Endothelial cell of umbilical vein (primary cell): Measurements from ENCODE around the gene VAMP2. TPM values are rescaled to one million over a fixed set of nuclear protein-coding genes. Genes with fewer than 3 reads are reported as not detected.

Source experiments
- BruUV-seq: library from RNA; stranded (reverse); fragments of 400-500 nt; replicated peaks from 2 replicates; lab custom pipeline; 2021; lab: Mats Ljungman, UMichigan
- CTCF ChIA-PET: fragments of 300-600, 350-600 bp; sonication (Branson Sonifier 250); formaldehyde crosslinking; loops from one replicate; lab custom pipeline; 2021; ENCODE audit warnings: antibody characterized with exemption, inconsistent platforms; lab: Charles Lee
- POLR2A ChIA-PET: fragments of 300-600, 350-600 bp; sonication (Branson Sonifier 250); formaldehyde crosslinking; loops from one replicate; lab custom pipeline; 2021; ENCODE audit warnings: antibody characterized with exemption, inconsistent platforms; lab: Charles Lee
- DNase-seq: peaks from one replicate; pipeline ENCODE4 v3.0.0-alpha.2; 2011; ENCODE audit warnings: low read depth, low spot score
- FAIRE-seq: peaks from 2 replicates; lab custom pipeline; 2011; peaks lifted over from hg19 to GRCh38; lab: Jason Lieb, UNC
- H2AFZ ChIP-seq: 2 replicates; pipeline ENCODE4 v1.6.0; 2012; ENCODE audit warnings: low read depth, low read length, control low read depth, inconsistent platforms
- H3K27ac ChIP-seq: 2 replicates; pipeline ENCODE4 v1.5.1; 2011; ENCODE audit warnings: low read depth, mild to moderate bottlenecking, control low read depth, low read length, moderate library complexity; ENCODE audit not compliant: insufficient read depth
- H3K27me3 ChIP-seq, 2 experiments: 2 replicates each; pipeline versions ENCODE4 v1.6.0 to v1.6.1; 2011; ENCODE audit warnings: low read length in 2 of 2, mixed read lengths in 1 of 2; ENCODE audit not compliant: control insufficient read depth in 2 of 2, insufficient read depth in 2 of 2
- H3K36me3 ChIP-seq, 2 experiments: 2 replicates in 1 of 2; 3 replicates in 1 of 2; pipeline ENCODE4 v1.5.1; 2011; ENCODE audit warnings: low read length in 2 of 2, mild to moderate bottlenecking in 1 of 2, moderate library complexity in 1 of 2; ENCODE audit not compliant: control insufficient read depth in 2 of 2, insufficient read depth in 2 of 2; ENCODE audit errors: extremely low read depth in 1 of 2
- H3K4me1 ChIP-seq: 3 replicates; pipeline ENCODE4 v1.5.1; 2011; ENCODE audit warnings: mild to moderate bottlenecking, low read length; ENCODE audit not compliant: control insufficient read depth, insufficient read depth; ENCODE audit errors: extremely low read depth
- H3K4me2 ChIP-seq: 2 replicates; pipeline ENCODE4 v1.6.1; 2011; ENCODE audit warnings: low read length, control low read depth, mixed read lengths; ENCODE audit not compliant: insufficient read depth
- H3K4me3 ChIP-seq, 3 experiments: fragments of 200-600 bp in 1 of 3; sonication (generic), shearing (Covaris generic) in 1 of 3; replicated peaks in 1 of 3; 2 replicates each; pipeline ENCODE4 v1.5.1; 2011 to 2016; ENCODE audit warnings: control low read depth in 3 of 3, low read length in 3 of 3, mild to moderate bottlenecking in 2 of 3, inconsistent platforms in 1 of 3, low read depth in 1 of 3, moderate library complexity in 1 of 3; ENCODE audit not compliant: insufficient read depth in 1 of 3
- H3K79me2 ChIP-seq: 2 replicates; pipeline ENCODE4 v1.6.0; 2012; ENCODE audit warnings: low read length, inconsistent platforms; ENCODE audit not compliant: control insufficient read depth, insufficient read depth
- H3K9ac ChIP-seq: replicated peaks from 2 replicates; pipeline ENCODE3; 2011; ENCODE audit warnings: low read length, control low read depth; ENCODE audit not compliant: insufficient read depth; ENCODE audit errors: extremely low read depth
- H3K9me1 ChIP-seq: replicated peaks from 3 replicates; pipeline ENCODE4 v1.6.0; 2011; ENCODE audit warnings: mild to moderate bottlenecking, low read length; ENCODE audit not compliant: control insufficient read depth, insufficient read depth; ENCODE audit errors: extremely low read depth
- H3K9me3 ChIP-seq: replicated peaks from 2 replicates; pipeline ENCODE4 v1.5.1; 2012; ENCODE audit warnings: low read length, inconsistent platforms; ENCODE audit not compliant: control insufficient read depth, insufficient read depth
- H4K20me1 ChIP-seq: replicated peaks from 2 replicates; pipeline ENCODE3; 2011; ENCODE audit warnings: mild to moderate bottlenecking, low read length; ENCODE audit not compliant: control insufficient read depth, insufficient read depth; ENCODE audit errors: extremely low read depth
- EZH2 ChIP-seq: IDR thresholded peaks from 2 replicates; pipeline ENCODE4 v1.6.1; 2012; ENCODE audit warnings: borderline replicate concordance, low read depth, mild to moderate bottlenecking, moderate library complexity, low read length, inconsistent platforms; ENCODE audit not compliant: severe bottlenecking
- FOS ChIP-seq: IDR thresholded peaks from 2 replicates; pipeline ENCODE4 v1.6.1; 2011; ENCODE audit warnings: mild to moderate bottlenecking, low read length, moderate library complexity, borderline replicate concordance; ENCODE audit not compliant: insufficient read depth
- GATA2 ChIP-seq: IDR thresholded peaks from 2 replicates; pipeline ENCODE4 v1.7.0; 2011; ENCODE audit warnings: low read depth, mild to moderate bottlenecking, moderate library complexity, mixed read lengths, low read length; ENCODE audit not compliant: insufficient read length, insufficient read depth
- JUN ChIP-seq: IDR thresholded peaks from 2 replicates; pipeline ENCODE4 v1.6.1; 2011; ENCODE audit warnings: borderline replicate concordance, low read depth; ENCODE audit not compliant: insufficient read length, insufficient read depth
- MYC ChIP-seq: IDR thresholded peaks from one replicate; pipeline ENCODE4 v1.6.1; 2011; ENCODE audit warnings: mild to moderate bottlenecking, low read depth, low read length
- POLR2A ChIP-seq: IDR thresholded peaks from 2 replicates; pipeline ENCODE4 v1.6.1; 2012; ENCODE audit warnings: low read depth, mild to moderate bottlenecking, control low read depth, low read length
- POLR2AphosphoS5 ChIP-seq: IDR thresholded peaks from 2 replicates; pipeline ENCODE4 v1.6.1; 2012; ENCODE audit warnings: low read depth, mild to moderate bottlenecking, control low read depth, low read length, moderate library complexity; ENCODE audit not compliant: insufficient read depth
- dilution Hi-C: fragments of 300-500 bp; cut with MboI; formaldehyde crosslinking; loops from one replicate; pipeline ENCODE4 v1.15.0; 2019; ENCODE audit warnings: low sequenced_read_pairs; ENCODE audit not compliant: extremely low pct_ligation_motif_present
- intact Hi-C: fragments of 100-400 bp; cut with micrococcal nuclease; formaldehyde crosslinking; loops from one replicate; pipeline ENCODE4 v1.10.0; 2022
- polyA plus RNA-seq, 4 experiments: library from polyadenylated mRNA; depleted of rRNA in 3 of 4; stranded (reverse) in 3 of 4; unstranded in 1 of 4; fragments of >200 nt; gene quantifications; 2 replicates each; pipeline versions ENCODE4 v1.2.1 to v1.2.3, GENCODE V29; 2011 to 2012; ENCODE audit warnings: missing spikeins in 1 of 4
- total RNA-seq: library from RNA; stranded (reverse); gene quantifications from 2 replicates; pipeline ENCODE4 v1.2.3, GENCODE V29; 2021
- TF ChIP-seq, protein P1 (sequence below): IDR thresholded peaks from 2 replicates; pipeline ENCODE4 v1.6.1; 2011; ENCODE audit not compliant: insufficient read depth, insufficient read length
- TF ChIP-seq, protein P2 (sequence below), 2 donors: IDR thresholded peaks; 1 replicate in 1 of 2; 2 replicates in 1 of 2; pipeline ENCODE4 v1.5.1; 2011; ENCODE audit warnings: low read length in 2 of 2, mild to moderate bottlenecking in 2 of 2, moderate library complexity in 2 of 2, control low read depth in 1 of 2, inconsistent platforms in 1 of 2, low read depth in 1 of 2; ENCODE audit not compliant: insufficient read depth in 1 of 2; ENCODE audit errors: extremely low read depth in 1 of 2

VAMP2 gene
- total and polyA plus RNA-seq, 2 donors (not counting 3 experiments of a cell fraction or from before 2014, with no cell fraction given) = 35.9 to 38.0 TPM

DNA sequence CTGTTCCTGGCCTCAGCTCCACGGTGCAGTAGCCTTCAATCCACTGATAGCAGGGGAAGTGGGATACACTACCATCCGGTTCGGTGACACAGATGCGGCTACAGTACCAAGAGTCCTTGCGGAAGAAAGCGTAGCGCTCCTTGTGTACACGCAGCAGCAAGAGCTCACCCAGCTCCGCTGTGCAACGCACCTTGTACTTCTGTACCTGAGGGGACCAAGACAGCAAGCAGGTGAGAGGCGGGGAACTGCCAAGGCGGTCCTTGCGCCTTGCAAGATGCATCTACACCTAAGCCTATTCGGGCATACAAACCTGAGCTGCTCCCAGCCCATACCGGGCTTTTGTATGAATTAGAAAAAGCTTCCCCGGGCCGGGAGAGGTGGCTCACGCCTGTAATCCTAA, 46.0 kb downstream of the VAMP2 start:
- Histone ChIP-seq H2AFZ (no peak overlapping the region), H3K79me2 (no peaks in the 10 kb centered on the region), H4K20me1 (peaks cover 3% of the 10 kb centered on the region), H3K27me3 (peaks cover 34 to 38% of the 10 kb centered on the region in 2 experiments), H3K9ac (no peak overlapping the region), H3K4me2 (no peak overlapping the region), H3K36me3 (no peaks in the 10 kb centered on the region), H3K4me3 (no peak overlapping the region), H3K27ac (no peak overlapping the region), H3K9me1 (no peaks in the 10 kb centered on the region), H3K4me1 (peaks cover 18% of the 10 kb centered on the region), H3K9me3 (no peaks in the 10 kb centered on the region)
- no peak for TF ChIP-seq FOS
- no peak for TF ChIP-seq MYC
- TF ChIP-seq, protein P1, sequence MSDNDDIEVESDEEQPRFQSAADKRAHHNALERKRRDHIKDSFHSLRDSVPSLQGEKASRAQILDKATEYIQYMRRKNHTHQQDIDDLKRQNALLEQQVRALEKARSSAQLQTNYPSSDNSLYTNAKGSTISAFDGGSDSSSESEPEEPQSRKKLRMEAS = no peak
- no peak for TF ChIP-seq GATA2
- no peak for TF ChIP-seq POLR2AphosphoS5
- no peak for TF ChIP-seq JUN
- no peak for TF ChIP-seq POLR2A
- TF ChIP-seq EZH2 = no peak
- TF ChIP-seq, protein P2, sequence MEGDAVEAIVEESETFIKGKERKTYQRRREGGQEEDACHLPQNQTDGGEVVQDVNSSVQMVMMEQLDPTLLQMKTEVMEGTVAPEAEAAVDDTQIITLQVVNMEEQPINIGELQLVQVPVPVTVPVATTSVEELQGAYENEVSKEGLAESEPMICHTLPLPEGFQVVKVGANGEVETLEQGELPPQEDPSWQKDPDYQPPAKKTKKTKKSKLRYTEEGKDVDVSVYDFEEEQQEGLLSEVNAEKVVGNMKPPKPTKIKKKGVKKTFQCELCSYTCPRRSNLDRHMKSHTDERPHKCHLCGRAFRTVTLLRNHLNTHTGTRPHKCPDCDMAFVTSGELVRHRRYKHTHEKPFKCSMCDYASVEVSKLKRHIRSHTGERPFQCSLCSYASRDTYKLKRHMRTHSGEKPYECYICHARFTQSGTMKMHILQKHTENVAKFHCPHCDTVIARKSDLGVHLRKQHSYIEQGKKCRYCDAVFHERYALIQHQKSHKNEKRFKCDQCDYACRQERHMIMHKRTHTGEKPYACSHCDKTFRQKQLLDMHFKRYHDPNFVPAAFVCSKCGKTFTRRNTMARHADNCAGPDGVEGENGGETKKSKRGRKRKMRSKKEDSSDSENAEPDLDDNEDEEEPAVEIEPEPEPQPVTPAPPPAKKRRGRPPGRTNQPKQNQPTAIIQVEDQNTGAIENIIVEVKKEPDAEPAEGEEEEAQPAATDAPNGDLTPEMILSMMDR (IDR thresholded peaks at IDR 0.05; ENCODE audit: extremely low read depth in 1 of 2, insufficient read depth in 1 of 2, low read depth in 1 of 2, low read length in 2 of 2) = no peak
- intact Hi-C loops = no loop called here
- CTCF ChIA-PET = interaction anchor here (0.8 to 6.8 kb wide), 9 partner anchors 13 to 58 kb away, joined by 3 to 51 read pairs (median 5); no protein-coding TSS in a partner anchor
- FAIRE-seq = no peak
- no peak for DNase-seq
- dilution Hi-C loops = no loop called here
- POLR2A ChIA-PET = interaction anchor here (0.6 kb wide), 1 partner anchor 56 kb away, joined by 3 read pairs; no protein-coding TSS in a partner anchor
- BruUV-seq = no TSS peak
